HG03469 (cell line): ENCODE measurements around the gene SRP68.
"Not testable (repeated sequence)": the region's sequence is repeated elsewhere in the genome, so short reads cannot be mapped to it uniquely, and the experiment has no call there.

ENCODE experiments used
- ATAC-seq: cut with Tn5 transposase; IDR thresholded peaks from one replicate; pipeline ENCODE4 v1.9.1; 2021; ENCODE audit warnings: mild to moderate bottlenecking, moderate library complexity, moderate number of reproducible peaks; ENCODE audit not compliant: unreplicated experiment

SRP68 gene

GRCh38 chr17:76048025-76048605, 24.2 kb downstream of the SRP68 start:
- ATAC-seq, result no peak

GRCh38 chr17:76046064-76046463, 26.3 kb downstream of the SRP68 start:
- ATAC-seq, result no peak

- not testable (repeated sequence) for ATAC-seq
These were observed 27.8 kb downstream of the SRP68 start for GRCh38 chr17:76044475-76045007.

GRCh38 chr17:76042868-76043267, 29.4 kb downstream of the SRP68 start:
- not testable (repeated sequence) for ATAC-seq

GRCh38 chr17:76040376-76040775, 31.9 kb downstream of the SRP68 start:
- no peak for ATAC-seq

GRCh38 chr17:76039121-76039520, 33.2 kb downstream of the SRP68 start:
- no peak for ATAC-seq

- ATAC-seq, result no peak
These were observed 34.3 kb downstream of the SRP68 start for GRCh38 chr17:76038050-76038449.

GRCh38 chr17:76036497-76037261, 35.6 kb downstream of the SRP68 start:
- no peak for ATAC-seq

- ATAC-seq, result no peak
These were observed 37.6 kb downstream of the SRP68 start for GRCh38 chr17:76034428-76035350.

GRCh38 chr17:76033139-76033538, 39.2 kb downstream of the SRP68 start:
- ATAC-seq, result no peak

- no peak for ATAC-seq
These were observed 39.6 kb downstream of the SRP68 start for GRCh38 chr17:76032780-76033108.

- ATAC-seq, result no peak
These were observed 40.1 kb downstream of the SRP68 start for GRCh38 chr17:76032073-76032779.

GRCh38 chr17:76027159-76027839, 45.0 kb downstream of the SRP68 start, which contains the start of gene EVPL:
TSS of gene EVPL (minus strand) at chr17:76027306. CDS start at chr17:76027198, 108 bp downstream.
- no peak for ATAC-seq

- no peak for ATAC-seq
These were observed 45.6 kb downstream of the SRP68 start for GRCh38 chr17:76026714-76027158.

- no peak for ATAC-seq
These were observed 47.0 kb downstream of the SRP68 start for GRCh38 chr17:76025294-76025693.

GRCh38 chr17:76024353-76024752, 48.0 kb downstream of the SRP68 start:
- ATAC-seq, result no peak

- no peak for ATAC-seq
These were observed 48.4 kb downstream of the SRP68 start for GRCh38 chr17:76023900-76024237.

GRCh38 chr17:76022973-76023899, 49.1 kb downstream of the SRP68 start:
- no peak for ATAC-seq

GRCh38 chr17:76022285-76022684, 50.0 kb downstream of the SRP68 start:
- ATAC-seq, result no peak
